ENCODE data around the gene CSDE1. TPM values are rescaled to one million over a fixed set of nuclear protein-coding genes. Genes with fewer than 3 reads are reported as not detected.

CSDE1 gene
- total RNA-seq, 4 donors from 2014 or later: 800 to 1,932 (median 1,384) TPM

- Histone ChIP-seq H3K27ac (no peak overlapping the region), H3K36me3 (no peaks in the 10 kb centered on the region), H3K9me3 (no peaks in the 10 kb centered on the region), H3K4me1 (no peaks in the 10 kb centered on the region), H3K27me3 (peaks cover 31% of the 10 kb centered on the region), H3K4me3 (no peak overlapping the region)
- WGBS, 2 donors (ENCODE audit: low coverage in 1 of 2): 93 to 100% methylated on average over 3 of the region's 3 CpGs
- TF ChIP-seq POLR2AphosphoS5 (IDR thresholded peaks at IDR 0.05) (no peak), EP300 (IDR thresholded peaks at IDR 0.05) (no peak), POLR2A (IDR thresholded peaks at IDR 0.05) (no peak), CTCF (IDR thresholded peaks at IDR 0.05) (no peak)
- ATAC-seq: no peak
Measured at GRCh38 chr1:114692947-114693346, 64.8 kb downstream of the CSDE1 start.

- no peak overlapping the region for H3K4me3 ChIP-seq
- H3K27ac ChIP-seq: no peak overlapping the region
- H3K9me3 ChIP-seq: no peaks in the 10 kb centered on the region
- no peak for ATAC-seq
- 100% methylated on average over 1 of the region's 2 CpGs; no CpG with 5 or more reads in 1 of the 2 donors for WGBS, 2 donors (ENCODE audit: low coverage in 1 of 2)
- peaks cover 43% of the 10 kb centered on the region for H3K27me3 ChIP-seq
- H3K4me1 ChIP-seq: no peaks in the 10 kb centered on the region
- H3K36me3 ChIP-seq: no peaks in the 10 kb centered on the region
- TF ChIP-seq EP300 (IDR thresholded peaks at IDR 0.05): no peak
- TF ChIP-seq POLR2AphosphoS5 (IDR thresholded peaks at IDR 0.05): no peak
- TF ChIP-seq CTCF (IDR thresholded peaks at IDR 0.05): no peak
- no peak for TF ChIP-seq POLR2A (IDR thresholded peaks at IDR 0.05)
Measured at GRCh38 chr1:114691061-114691460, 66.7 kb downstream of the CSDE1 start.

GRCh38 chr1:114690148-114690547 is 67.6 kb downstream of the CSDE1 start:
- ATAC-seq: no peak
- TF ChIP-seq POLR2A (IDR thresholded peaks at IDR 0.05) (no peak), POLR2AphosphoS5 (IDR thresholded peaks at IDR 0.05) (no peak), EP300 (IDR thresholded peaks at IDR 0.05) (no peak), CTCF (IDR thresholded peaks at IDR 0.05) (no peak)
- no peaks in the 10 kb centered on the region for H3K4me1 ChIP-seq
- H3K27ac ChIP-seq: no peak overlapping the region
- H3K4me3 ChIP-seq: no peak overlapping the region
- no peaks in the 10 kb centered on the region for H3K9me3 ChIP-seq
- no peaks in the 10 kb centered on the region for H3K36me3 ChIP-seq
- 58 to 75% methylated on average over 1 of the region's 1 CpG for WGBS, 2 donors (ENCODE audit: low coverage in 1 of 2)
- peaks cover 43% of the 10 kb centered on the region for H3K27me3 ChIP-seq

GRCh38 chr1:114688526-114688925 is 69.3 kb downstream of the CSDE1 start:
- H3K36me3 ChIP-seq: no peaks in the 10 kb centered on the region
- peaks cover 32% of the 10 kb centered on the region for H3K27me3 ChIP-seq
- H3K9me3 ChIP-seq: no peaks in the 10 kb centered on the region
- ATAC-seq: no peak
- no peak overlapping the region for H3K4me3 ChIP-seq
- no peak for TF ChIP-seq CTCF (IDR thresholded peaks at IDR 0.05)
- TF ChIP-seq EP300 (IDR thresholded peaks at IDR 0.05): no peak
- TF ChIP-seq POLR2A (IDR thresholded peaks at IDR 0.05): no peak
- no peak overlapping the region for H3K27ac ChIP-seq
- 83 to 93% methylated on average over 2 to 4 of the region's 4 CpGs for WGBS, 2 donors (ENCODE audit: low coverage in 1 of 2)
- no peaks in the 10 kb centered on the region for H3K4me1 ChIP-seq

- 76 to 98% methylated on average over 3 to 5 of the region's 5 CpGs for WGBS, 2 donors (ENCODE audit: low coverage in 1 of 2)
- no peaks in the 10 kb centered on the region for H3K4me1 ChIP-seq
- no peaks in the 10 kb centered on the region for H3K36me3 ChIP-seq
- H3K27ac ChIP-seq: no peak overlapping the region
- TF ChIP-seq EP300 (IDR thresholded peaks at IDR 0.05) (no peak), CTCF (IDR thresholded peaks at IDR 0.05) (no peak), POLR2A (IDR thresholded peaks at IDR 0.05) (no peak), POLR2AphosphoS5 (IDR thresholded peaks at IDR 0.05) (no peak)
- ATAC-seq: no peak
- H3K27me3 ChIP-seq: peaks cover 28% of the 10 kb centered on the region
- no peak overlapping the region for H3K4me3 ChIP-seq
- no peaks in the 10 kb centered on the region for H3K9me3 ChIP-seq
Measured at GRCh38 chr1:114685851-114686250, 71.9 kb downstream of the CSDE1 start.

Data from gastroesophageal sphincter (tissue), 4 donors.